Measurements from ENCODE around the gene CENPP. TPM values are rescaled to one million over a fixed set of nuclear protein-coding genes. Genes with fewer than 3 reads are reported as not detected.
A peak's percentile ranks its signal among the peaks of the same experiment; 100 is the strongest.

The CENPP gene
- total and polyA plus RNA-seq, 4 donors = 0.62 to 8.7 (median 1.3) TPM

DNA sequence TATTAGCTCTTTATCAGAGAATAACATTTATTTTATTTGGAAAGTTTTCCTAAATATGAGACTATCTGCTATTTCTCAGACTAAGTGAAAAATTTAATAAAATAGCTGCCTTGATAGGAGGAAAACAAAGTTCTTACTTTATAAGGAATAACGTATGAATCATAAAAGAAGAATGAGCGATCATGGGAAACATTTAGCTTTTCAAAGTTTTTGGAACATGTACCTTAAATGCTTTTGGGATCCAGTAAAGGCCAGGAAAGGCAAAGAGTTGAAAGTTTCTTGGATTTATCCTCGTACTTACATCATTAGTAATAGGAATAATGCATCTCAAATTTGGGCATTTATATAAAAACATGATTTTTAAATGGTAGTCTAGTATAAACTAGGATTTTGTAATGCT is 59.2 kb downstream of the CENPP start:
- TF ChIP-seq JUND (IDR thresholded peaks at IDR 0.05) = no peak
- TF ChIP-seq, protein P1, sequence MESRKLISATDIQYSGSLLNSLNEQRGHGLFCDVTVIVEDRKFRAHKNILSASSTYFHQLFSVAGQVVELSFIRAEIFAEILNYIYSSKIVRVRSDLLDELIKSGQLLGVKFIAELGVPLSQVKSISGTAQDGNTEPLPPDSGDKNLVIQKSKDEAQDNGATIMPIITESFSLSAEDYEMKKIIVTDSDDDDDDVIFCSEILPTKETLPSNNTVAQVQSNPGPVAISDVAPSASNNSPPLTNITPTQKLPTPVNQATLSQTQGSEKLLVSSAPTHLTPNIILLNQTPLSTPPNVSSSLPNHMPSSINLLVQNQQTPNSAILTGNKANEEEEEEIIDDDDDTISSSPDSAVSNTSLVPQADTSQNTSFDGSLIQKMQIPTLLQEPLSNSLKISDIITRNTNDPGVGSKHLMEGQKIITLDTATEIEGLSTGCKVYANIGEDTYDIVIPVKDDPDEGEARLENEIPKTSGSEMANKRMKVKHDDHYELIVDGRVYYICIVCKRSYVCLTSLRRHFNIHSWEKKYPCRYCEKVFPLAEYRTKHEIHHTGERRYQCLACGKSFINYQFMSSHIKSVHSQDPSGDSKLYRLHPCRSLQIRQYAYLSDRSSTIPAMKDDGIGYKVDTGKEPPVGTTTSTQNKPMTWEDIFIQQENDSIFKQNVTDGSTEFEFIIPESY (IDR thresholded peaks at IDR 0.05) = no peak
- TF ChIP-seq, protein P2, sequence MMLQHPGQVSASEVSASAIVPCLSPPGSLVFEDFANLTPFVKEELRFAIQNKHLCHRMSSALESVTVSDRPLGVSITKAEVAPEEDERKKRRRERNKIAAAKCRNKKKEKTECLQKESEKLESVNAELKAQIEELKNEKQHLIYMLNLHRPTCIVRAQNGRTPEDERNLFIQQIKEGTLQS (IDR thresholded peaks at IDR 0.05) = no peak
- TF ChIP-seq, protein P3, sequence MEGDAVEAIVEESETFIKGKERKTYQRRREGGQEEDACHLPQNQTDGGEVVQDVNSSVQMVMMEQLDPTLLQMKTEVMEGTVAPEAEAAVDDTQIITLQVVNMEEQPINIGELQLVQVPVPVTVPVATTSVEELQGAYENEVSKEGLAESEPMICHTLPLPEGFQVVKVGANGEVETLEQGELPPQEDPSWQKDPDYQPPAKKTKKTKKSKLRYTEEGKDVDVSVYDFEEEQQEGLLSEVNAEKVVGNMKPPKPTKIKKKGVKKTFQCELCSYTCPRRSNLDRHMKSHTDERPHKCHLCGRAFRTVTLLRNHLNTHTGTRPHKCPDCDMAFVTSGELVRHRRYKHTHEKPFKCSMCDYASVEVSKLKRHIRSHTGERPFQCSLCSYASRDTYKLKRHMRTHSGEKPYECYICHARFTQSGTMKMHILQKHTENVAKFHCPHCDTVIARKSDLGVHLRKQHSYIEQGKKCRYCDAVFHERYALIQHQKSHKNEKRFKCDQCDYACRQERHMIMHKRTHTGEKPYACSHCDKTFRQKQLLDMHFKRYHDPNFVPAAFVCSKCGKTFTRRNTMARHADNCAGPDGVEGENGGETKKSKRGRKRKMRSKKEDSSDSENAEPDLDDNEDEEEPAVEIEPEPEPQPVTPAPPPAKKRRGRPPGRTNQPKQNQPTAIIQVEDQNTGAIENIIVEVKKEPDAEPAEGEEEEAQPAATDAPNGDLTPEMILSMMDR (IDR thresholded peaks at IDR 0.05; ENCODE audit: low read depth, low read length, missing input control) = no peak
- no peak for TF ChIP-seq RAD21 (IDR thresholded peaks at IDR 0.05)
- no peak for TF ChIP-seq SP1 (IDR thresholded peaks at IDR 0.05)
- TF ChIP-seq, protein P4, sequence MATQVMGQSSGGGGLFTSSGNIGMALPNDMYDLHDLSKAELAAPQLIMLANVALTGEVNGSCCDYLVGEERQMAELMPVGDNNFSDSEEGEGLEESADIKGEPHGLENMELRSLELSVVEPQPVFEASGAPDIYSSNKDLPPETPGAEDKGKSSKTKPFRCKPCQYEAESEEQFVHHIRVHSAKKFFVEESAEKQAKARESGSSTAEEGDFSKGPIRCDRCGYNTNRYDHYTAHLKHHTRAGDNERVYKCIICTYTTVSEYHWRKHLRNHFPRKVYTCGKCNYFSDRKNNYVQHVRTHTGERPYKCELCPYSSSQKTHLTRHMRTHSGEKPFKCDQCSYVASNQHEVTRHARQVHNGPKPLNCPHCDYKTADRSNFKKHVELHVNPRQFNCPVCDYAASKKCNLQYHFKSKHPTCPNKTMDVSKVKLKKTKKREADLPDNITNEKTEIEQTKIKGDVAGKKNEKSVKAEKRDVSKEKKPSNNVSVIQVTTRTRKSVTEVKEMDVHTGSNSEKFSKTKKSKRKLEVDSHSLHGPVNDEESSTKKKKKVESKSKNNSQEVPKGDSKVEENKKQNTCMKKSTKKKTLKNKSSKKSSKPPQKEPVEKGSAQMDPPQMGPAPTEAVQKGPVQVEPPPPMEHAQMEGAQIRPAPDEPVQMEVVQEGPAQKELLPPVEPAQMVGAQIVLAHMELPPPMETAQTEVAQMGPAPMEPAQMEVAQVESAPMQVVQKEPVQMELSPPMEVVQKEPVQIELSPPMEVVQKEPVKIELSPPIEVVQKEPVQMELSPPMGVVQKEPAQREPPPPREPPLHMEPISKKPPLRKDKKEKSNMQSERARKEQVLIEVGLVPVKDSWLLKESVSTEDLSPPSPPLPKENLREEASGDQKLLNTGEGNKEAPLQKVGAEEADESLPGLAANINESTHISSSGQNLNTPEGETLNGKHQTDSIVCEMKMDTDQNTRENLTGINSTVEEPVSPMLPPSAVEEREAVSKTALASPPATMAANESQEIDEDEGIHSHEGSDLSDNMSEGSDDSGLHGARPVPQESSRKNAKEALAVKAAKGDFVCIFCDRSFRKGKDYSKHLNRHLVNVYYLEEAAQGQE (IDR thresholded peaks at IDR 0.05) = no peak
- TF ChIP-seq RXRA (IDR thresholded peaks at IDR 0.05) = no peak
- TF ChIP-seq GABPA (IDR thresholded peaks at IDR 0.05 in 1 of 2, conservative IDR thresholded peaks at IDR 0.05 in 1 of 2) = no peak
- no peak for TF ChIP-seq FOXA1 (IDR thresholded peaks at IDR 0.05)
- TF ChIP-seq, protein P5, sequence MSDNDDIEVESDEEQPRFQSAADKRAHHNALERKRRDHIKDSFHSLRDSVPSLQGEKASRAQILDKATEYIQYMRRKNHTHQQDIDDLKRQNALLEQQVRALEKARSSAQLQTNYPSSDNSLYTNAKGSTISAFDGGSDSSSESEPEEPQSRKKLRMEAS (IDR thresholded peaks at IDR 0.05) = no peak
- no peak for TF ChIP-seq NR2F2 (IDR thresholded peaks at IDR 0.05)
- Histone ChIP-seq H3K4me3 (ENCODE audit: low read depth in 1 of 3, low read length in 3 of 3) (no peak overlapping the region), H3K36me3 (ENCODE audit: control insufficient read depth in 4 of 4, insufficient read depth in 3 of 4, low read depth in 1 of 4, low read length in 3 of 4) (no peaks in the 10 kb centered on the region), H3K9me3 (ENCODE audit: control insufficient read depth in 4 of 4, low read length in 3 of 4) (no peaks in the 10 kb centered on the region), H3K4me1 (ENCODE audit: control insufficient read depth in 4 of 4, insufficient read depth in 4 of 4, low read length in 3 of 4) (peaks cover 0 to 8% (median 4%) of the 10 kb centered on the region in 4 donors), H3K27me3 (ENCODE audit: control insufficient read depth in 4 of 4, insufficient read depth in 4 of 4, low read length in 3 of 4) (no peaks in the 10 kb centered on the region), H3K27ac (ENCODE audit: low read depth in 1 of 2, low read length in 2 of 2) (peak overlapping the region; percentile 7 to 72), H3K9ac (ENCODE audit: low read depth in 1 of 2, low read length in 2 of 2) (no peak overlapping the region)
- 76% methylated on average over 3 of the region's 3 CpGs for WGBS
- DNase-seq (ENCODE audit: low spot score) = no peak

DNA sequence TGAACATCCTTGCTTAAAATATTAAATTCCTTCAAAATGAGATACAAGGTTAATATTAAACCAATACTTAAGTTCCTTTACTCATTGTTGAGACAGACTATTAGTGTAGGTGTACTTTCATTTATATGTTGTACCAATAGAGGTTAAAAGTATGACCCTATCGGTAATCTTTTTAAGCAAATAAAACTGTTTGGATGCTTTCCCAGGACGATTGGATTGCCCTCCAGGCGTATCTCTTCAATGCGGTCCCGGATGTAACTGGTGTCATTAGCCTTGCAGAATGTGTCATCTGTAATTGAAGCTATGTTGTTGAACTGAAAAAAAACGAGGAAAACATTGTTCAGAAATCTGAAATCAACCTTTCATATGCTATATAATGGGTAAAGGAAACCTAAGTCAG is 59.7 kb downstream of the CENPP start:
- no peak overlapping the region for H3K9ac ChIP-seq (ENCODE audit: low read depth in 1 of 2, low read length in 2 of 2)
- H3K4me3 ChIP-seq (ENCODE audit: low read depth in 1 of 3, low read length in 3 of 3) = no peak overlapping the region
- DNase-seq (ENCODE audit: low spot score) = no peak
- peaks cover 0 to 8% (median 4%) of the 10 kb centered on the region in 4 donors for H3K4me1 ChIP-seq (ENCODE audit: control insufficient read depth in 4 of 4, insufficient read depth in 4 of 4, low read length in 3 of 4)
- no peaks in the 10 kb centered on the region for H3K27me3 ChIP-seq (ENCODE audit: control insufficient read depth in 4 of 4, insufficient read depth in 4 of 4, low read length in 3 of 4)
- H3K27ac ChIP-seq (ENCODE audit: low read depth in 1 of 2, low read length in 2 of 2) = peak overlapping the region; percentile 60 to 72
- WGBS = 22% methylated on average over 6 of the region's 6 CpGs
- H3K36me3 ChIP-seq (ENCODE audit: control insufficient read depth in 4 of 4, insufficient read depth in 3 of 4, low read depth in 1 of 4, low read length in 3 of 4) = no peaks in the 10 kb centered on the region
- H3K9me3 ChIP-seq (ENCODE audit: control insufficient read depth in 4 of 4, low read length in 3 of 4) = no peaks in the 10 kb centered on the region
- no peak for TF ChIP-seq FOXA1 (IDR thresholded peaks at IDR 0.05)
- TF ChIP-seq, protein P4 (IDR thresholded peaks at IDR 0.05) = peak; percentile 21
- TF ChIP-seq EGR1 (IDR thresholded peaks at IDR 0.05; ENCODE audit: low read depth in 2 of 2) = no peak
- TF ChIP-seq HNF4A (conservative IDR thresholded peaks at IDR 0.05) = peak; percentile 58 to 67
- TF ChIP-seq YY1 (IDR thresholded peaks at IDR 0.05) = peak; percentile 36
- peak; percentile 25 to 48 for TF ChIP-seq JUND (IDR thresholded peaks at IDR 0.05)
- peak; percentile 64 for TF ChIP-seq SP1 (IDR thresholded peaks at IDR 0.05)
- TF ChIP-seq, protein P5 (IDR thresholded peaks at IDR 0.05) = peak; percentile 62
- TF ChIP-seq TAF1 (conservative IDR thresholded peaks at IDR 0.05) = no peak
- peak; percentile 50 for TF ChIP-seq FOXA2 (IDR thresholded peaks at IDR 0.05)
- TF ChIP-seq HNF4G (IDR thresholded peaks at IDR 0.05) = no peak
- TF ChIP-seq, protein P2 (IDR thresholded peaks at IDR 0.05) = no peak
- TF ChIP-seq GABPA (IDR thresholded peaks at IDR 0.05 in 1 of 2, conservative IDR thresholded peaks at IDR 0.05 in 1 of 2) = no peak
- TF ChIP-seq NR2F2 (IDR thresholded peaks at IDR 0.05) = peak; percentile 64
- no peak for TF ChIP-seq RAD21 (IDR thresholded peaks at IDR 0.05)
- peak; percentile 81 to 88 for TF ChIP-seq RXRA (IDR thresholded peaks at IDR 0.05)
